Suppressor macrophage treated with lipopolysaccharide for 4 hours (primary cell): ENCODE measurements around the gene KCNH8.
A peak's percentile ranks its signal among the peaks of the same experiment; 100 is the strongest.

Experiments used
- DNase-seq: peaks from one replicate; pipeline ENCODE4 v3.0.0-alpha.2; 2020

Gene KCNH8

GRCh38 chr3:19254784-19255338, 106.6 kb downstream of the KCNH8 start:
- no peak for DNase-seq

- no peak for DNase-seq
These were observed 108.0 kb downstream of the KCNH8 start for GRCh38 chr3:19256313-19256712.

GRCh38 chr3:19263606-19264005, 115.3 kb downstream of the KCNH8 start:
- no peak for DNase-seq

GRCh38 chr3:19264424-19264823, 116.1 kb downstream of the KCNH8 start:
- DNase-seq: no peak

- no peak for DNase-seq
These were observed 118.7 kb downstream of the KCNH8 start for GRCh38 chr3:19267040-19267439.

GRCh38 chr3:19270481-19270880, 122.2 kb downstream of the KCNH8 start:
- no peak for DNase-seq

GRCh38 chr3:19272296-19272695, 124.0 kb downstream of the KCNH8 start:
- DNase-seq: no peak

- DNase-seq: no peak
These were observed 124.8 kb downstream of the KCNH8 start for GRCh38 chr3:19273091-19273490.

- no peak for DNase-seq
These were observed 126.3 kb downstream of the KCNH8 start for GRCh38 chr3:19274576-19274975.

- no peak for DNase-seq
These were observed 136.7 kb downstream of the KCNH8 start for GRCh38 chr3:19284974-19285373.

- DNase-seq: no peak
These were observed 145.0 kb downstream of the KCNH8 start for GRCh38 chr3:19293295-19293694.

GRCh38 chr3:19295208-19295607, 146.9 kb downstream of the KCNH8 start:
- no peak for DNase-seq

- no peak for DNase-seq
These were observed 183.6 kb downstream of the KCNH8 start for GRCh38 chr3:19331931-19332330.

GRCh38 chr3:19334120-19334519, 185.8 kb downstream of the KCNH8 start:
- no peak for DNase-seq

- no peak for DNase-seq
These were observed 190.5 kb downstream of the KCNH8 start for GRCh38 chr3:19338769-19339168.

GRCh38 chr3:19342389-19342788, 194.1 kb downstream of the KCNH8 start:
- no peak for DNase-seq

- DNase-seq: no peak
These were observed 198.4 kb downstream of the KCNH8 start for GRCh38 chr3:19346759-19347158.

GRCh38 chr3:19347671-19348070, 199.4 kb downstream of the KCNH8 start:
- no peak for DNase-seq

GRCh38 chr3:19348500-19348899, 200.2 kb downstream of the KCNH8 start:
- no peak for DNase-seq

GRCh38 chr3:19348941-19349564, 200.7 kb downstream of the KCNH8 start:
- peak; percentile 48 for DNase-seq

- no peak for DNase-seq
These were observed 209.6 kb downstream of the KCNH8 start for GRCh38 chr3:19357947-19358346.

- DNase-seq: no peak
These were observed 214.8 kb downstream of the KCNH8 start for GRCh38 chr3:19363071-19363470.

- DNase-seq: no peak
These were observed 215.8 kb downstream of the KCNH8 start for GRCh38 chr3:19364148-19364547.

- no peak for DNase-seq
These were observed 217.2 kb downstream of the KCNH8 start for GRCh38 chr3:19365471-19365870.

- no peak for DNase-seq
These were observed 236.6 kb downstream of the KCNH8 start for GRCh38 chr3:19384868-19385267.
